GM12865 (cell line): ENCODE data around the gene FCRL5.

Experiments
- DNase-seq: peaks from one replicate; pipeline ENCODE4 v3.0.0; 2010; ENCODE audit warnings: low read depth
- H3K4me3 ChIP-seq: 2 replicates; pipeline ENCODE4 v1.5.1; 2011; ENCODE audit warnings: mild to moderate bottlenecking, low read depth, low read length, control low read depth
- CTCF ChIP-seq: IDR thresholded peaks from 2 replicates; pipeline ENCODE4 v1.5.1; 2011; ENCODE audit warnings: low read length, control low read depth, low read depth, inconsistent platforms; ENCODE audit not compliant: insufficient read depth; ENCODE audit errors: missing control alignments

FCRL5 gene

GRCh38 chr1:157499521-157499920 lies 52.8 kb downstream of the FCRL5 start:
- H3K4me3 ChIP-seq: no peak overlapping the region
- no peak for TF ChIP-seq CTCF
- DNase-seq: no peak

- TF ChIP-seq CTCF: no peak
- no peak overlapping the region for H3K4me3 ChIP-seq
- DNase-seq: no peak
Observed at GRCh38 chr1:157498736-157499090, 53.6 kb downstream of the FCRL5 start.

- TF ChIP-seq CTCF: no peak
- H3K4me3 ChIP-seq: no peak overlapping the region
- DNase-seq: no peak
Observed at GRCh38 chr1:157497987-157498735, 54.2 kb downstream of the FCRL5 start.

GRCh38 chr1:157497284-157497683 lies 55.0 kb downstream of the FCRL5 start:
- no peak overlapping the region for H3K4me3 ChIP-seq
- peak; percentile 22 for DNase-seq
- no peak for TF ChIP-seq CTCF

GRCh38 chr1:157496121-157496526 lies 56.2 kb downstream of the FCRL5 start:
- peak; percentile 60 for DNase-seq
- H3K4me3 ChIP-seq: no peak overlapping the region
- peak; percentile 86 for TF ChIP-seq CTCF

- H3K4me3 ChIP-seq: no peak overlapping the region
- no peak for DNase-seq
- no peak for TF ChIP-seq CTCF
Observed at GRCh38 chr1:157495285-157495684, 57.0 kb downstream of the FCRL5 start.

GRCh38 chr1:157494093-157494492 lies 58.2 kb downstream of the FCRL5 start:
- TF ChIP-seq CTCF: no peak
- H3K4me3 ChIP-seq: no peak overlapping the region
- no peak for DNase-seq
